ENCODE data around the gene AGMO. TPM values are rescaled to one million over a fixed set of nuclear protein-coding genes. Genes with fewer than 3 reads are reported as not detected.

The AGMO gene
- total RNA-seq, 2 donors from 2014 or later = 0.37 to 0.47 TPM

DNA sequence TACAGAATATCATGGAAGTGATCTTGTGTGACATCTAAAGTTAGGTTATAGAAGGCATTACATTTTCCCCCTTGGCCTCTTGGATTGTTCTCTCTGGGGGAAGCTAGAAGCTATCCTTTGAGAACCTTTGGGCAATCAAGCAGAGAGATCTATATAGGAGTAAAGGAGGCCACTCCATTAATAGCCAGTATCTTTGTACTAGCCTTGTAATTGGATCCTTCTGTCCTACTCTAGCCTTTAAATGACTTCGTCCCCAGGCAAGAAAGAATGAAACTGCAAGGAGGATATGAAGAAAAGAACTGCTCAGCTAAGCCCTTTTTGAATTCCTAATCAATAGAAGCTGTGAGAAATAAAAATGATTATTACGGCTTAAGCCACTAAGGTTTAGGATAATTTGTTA lies 230.9 kb downstream of the AGMO start:
- H3K27ac ChIP-seq = no peak overlapping the region
- intact Hi-C loops (cut with DNase I) = no loop called here
- H3K9ac ChIP-seq (ENCODE audit: low read depth in 2 of 2, low read length in 2 of 2) = no peak overlapping the region
- H3K4me3 ChIP-seq = no peak overlapping the region
- TF ChIP-seq, protein P1, sequence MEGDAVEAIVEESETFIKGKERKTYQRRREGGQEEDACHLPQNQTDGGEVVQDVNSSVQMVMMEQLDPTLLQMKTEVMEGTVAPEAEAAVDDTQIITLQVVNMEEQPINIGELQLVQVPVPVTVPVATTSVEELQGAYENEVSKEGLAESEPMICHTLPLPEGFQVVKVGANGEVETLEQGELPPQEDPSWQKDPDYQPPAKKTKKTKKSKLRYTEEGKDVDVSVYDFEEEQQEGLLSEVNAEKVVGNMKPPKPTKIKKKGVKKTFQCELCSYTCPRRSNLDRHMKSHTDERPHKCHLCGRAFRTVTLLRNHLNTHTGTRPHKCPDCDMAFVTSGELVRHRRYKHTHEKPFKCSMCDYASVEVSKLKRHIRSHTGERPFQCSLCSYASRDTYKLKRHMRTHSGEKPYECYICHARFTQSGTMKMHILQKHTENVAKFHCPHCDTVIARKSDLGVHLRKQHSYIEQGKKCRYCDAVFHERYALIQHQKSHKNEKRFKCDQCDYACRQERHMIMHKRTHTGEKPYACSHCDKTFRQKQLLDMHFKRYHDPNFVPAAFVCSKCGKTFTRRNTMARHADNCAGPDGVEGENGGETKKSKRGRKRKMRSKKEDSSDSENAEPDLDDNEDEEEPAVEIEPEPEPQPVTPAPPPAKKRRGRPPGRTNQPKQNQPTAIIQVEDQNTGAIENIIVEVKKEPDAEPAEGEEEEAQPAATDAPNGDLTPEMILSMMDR (IDR thresholded peaks at IDR 0.05) = no peak
- no peaks in the 10 kb centered on the region for H3K27me3 ChIP-seq
- no peak for DNase-seq
- H3K36me3 ChIP-seq = no peaks in the 10 kb centered on the region
- H3K4me1 ChIP-seq = no peaks in the 10 kb centered on the region
- no peaks in the 10 kb centered on the region for H3K9me3 ChIP-seq

DNA sequence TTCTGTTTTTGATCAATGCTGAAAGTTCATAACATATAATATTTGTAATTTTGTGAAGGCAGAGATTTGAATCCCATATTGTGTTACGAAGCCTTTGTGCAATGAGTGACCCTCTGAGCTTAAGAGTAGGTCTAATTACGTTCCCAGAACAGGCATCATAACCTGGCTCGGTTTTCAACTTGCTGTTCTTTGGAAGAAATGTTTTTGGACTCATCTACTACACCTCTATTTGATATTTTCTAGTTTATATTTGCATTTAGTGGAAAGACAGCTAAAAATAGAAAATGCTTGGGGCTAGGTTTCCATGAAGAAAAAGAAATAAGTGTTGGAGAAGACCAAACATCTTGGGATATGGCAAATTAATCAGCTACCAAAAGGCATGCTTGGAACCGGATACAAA lies 234.8 kb downstream of the AGMO start:
- Histone ChIP-seq H3K27ac (no peak overlapping the region), H3K4me3 (no peak overlapping the region), H3K27me3 (no peaks in the 10 kb centered on the region), H3K4me1 (no peaks in the 10 kb centered on the region), H3K9ac (ENCODE audit: low read depth in 2 of 2, low read length in 2 of 2) (no peak overlapping the region), H3K9me3 (no peaks in the 10 kb centered on the region), H3K36me3 (no peaks in the 10 kb centered on the region)
- TF ChIP-seq, protein P1 (IDR thresholded peaks at IDR 0.05) = no peak
- intact Hi-C loops (cut with DNase I) = loop anchor here (2.0 kb wide), 1 partner anchor 394 kb away; no protein-coding TSS in a partner anchor
- DNase-seq = no peak

DNA sequence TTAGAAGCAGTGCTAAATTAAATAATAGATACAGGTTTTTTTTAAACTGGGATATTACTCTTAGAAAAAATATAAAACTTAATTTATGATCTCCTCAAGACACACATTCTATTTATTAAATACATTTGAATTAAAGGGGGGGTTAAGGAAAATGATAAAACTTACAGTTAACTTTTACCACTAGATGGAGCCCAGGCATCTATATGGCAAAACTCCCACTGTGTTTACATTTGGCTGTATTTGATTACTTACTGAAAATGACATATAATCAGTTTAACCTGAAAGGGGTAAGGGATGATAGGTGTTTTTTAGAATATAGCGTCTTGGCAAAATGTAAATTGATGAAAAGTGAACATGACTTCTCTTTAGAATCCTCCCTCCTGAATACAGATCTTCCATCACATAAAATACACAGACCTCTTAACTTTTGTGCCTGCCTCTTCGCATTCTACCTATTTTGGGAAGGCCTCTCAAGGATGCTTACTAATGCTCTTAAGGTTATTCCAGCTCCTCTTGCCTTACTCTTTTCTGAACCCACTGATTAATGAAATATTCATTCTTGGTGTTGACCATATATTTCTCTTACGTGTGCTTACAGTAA lies 235.7 kb downstream of the AGMO start:
- Histone ChIP-seq H3K27ac (no peak overlapping the region), H3K9ac (ENCODE audit: low read depth in 2 of 2, low read length in 2 of 2) (no peak overlapping the region), H3K36me3 (no peaks in the 10 kb centered on the region), H3K4me3 (no peak overlapping the region), H3K27me3 (no peaks in the 10 kb centered on the region), H3K4me1 (no peaks in the 10 kb centered on the region), H3K9me3 (no peaks in the 10 kb centered on the region)
- no peak for DNase-seq
- intact Hi-C loops (cut with DNase I) = loop anchor here (2.0 kb wide), 1 partner anchor 395 kb away; no protein-coding TSS in a partner anchor
- TF ChIP-seq, protein P1 (IDR thresholded peaks at IDR 0.05) = peak; percentile 30

DNA sequence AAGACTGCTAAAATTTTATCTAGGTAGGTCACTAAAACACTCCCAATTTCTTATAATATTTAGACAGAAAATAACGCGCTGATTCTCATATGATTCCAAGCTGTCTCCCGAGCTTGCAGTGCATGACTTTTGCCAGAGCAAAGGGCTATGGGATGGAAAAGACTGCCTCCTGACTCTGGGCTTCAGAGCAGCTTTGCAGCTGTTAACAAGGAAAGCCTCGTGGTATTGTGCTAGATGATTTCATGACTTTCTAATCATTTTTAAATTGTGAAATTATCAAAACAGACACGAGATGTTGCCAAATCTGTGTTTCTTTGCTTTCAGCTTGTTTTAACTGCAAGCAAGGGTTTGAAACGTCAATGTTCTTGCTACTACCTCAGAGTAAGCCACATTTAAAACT lies 238.3 kb downstream of the AGMO start:
- Histone ChIP-seq H3K4me3 (no peak overlapping the region), H3K36me3 (no peaks in the 10 kb centered on the region), H3K9ac (ENCODE audit: low read depth in 2 of 2, low read length in 2 of 2) (no peak overlapping the region), H3K27ac (no peak overlapping the region), H3K9me3 (no peaks in the 10 kb centered on the region), H3K27me3 (no peaks in the 10 kb centered on the region), H3K4me1 (no peaks in the 10 kb centered on the region)
- no peak for DNase-seq
- TF ChIP-seq, protein P1 (IDR thresholded peaks at IDR 0.05) = no peak
- intact Hi-C loops (cut with DNase I) = no loop called here

DNA sequence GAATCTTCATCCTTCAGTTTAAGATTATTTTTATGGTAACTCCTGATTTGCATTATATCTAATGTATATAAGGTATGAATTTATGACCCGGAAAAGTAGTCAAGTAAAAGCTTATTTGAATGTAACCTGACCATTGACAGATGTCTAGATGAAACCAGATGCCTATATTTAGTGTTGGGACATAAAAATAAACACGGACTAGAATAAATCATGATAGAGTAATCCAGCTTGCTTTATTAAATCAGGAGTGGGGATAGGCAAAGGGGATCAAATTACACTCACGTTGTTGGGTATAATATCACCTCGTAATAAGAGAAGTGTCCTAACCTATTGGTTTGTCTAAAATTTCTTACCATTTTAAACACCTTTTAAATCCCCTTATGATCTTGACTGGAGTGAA lies 244.6 kb downstream of the AGMO start:
- TF ChIP-seq, protein P1 (IDR thresholded peaks at IDR 0.05) = no peak
- Histone ChIP-seq H3K9me3 (no peaks in the 10 kb centered on the region), H3K9ac (ENCODE audit: low read depth in 2 of 2, low read length in 2 of 2) (no peak overlapping the region), H3K36me3 (no peaks in the 10 kb centered on the region), H3K4me1 (no peaks in the 10 kb centered on the region), H3K4me3 (no peak overlapping the region), H3K27me3 (no peaks in the 10 kb centered on the region), H3K27ac (no peak overlapping the region)
- no peak for DNase-seq
- intact Hi-C loops (cut with DNase I) = no loop called here

Measured in colonic mucosa (tissue), 4 donors.